NCI-H524 treated with DMSO at 0.1 percent for 48 hours (cell line): ENCODE results near the gene SAMMSON.

Source experiments
- DNase-seq: peaks from one replicate; lab custom pipeline; 2025; lab: John Stamatoyannopoulos, UW

SAMMSON gene

DNA sequence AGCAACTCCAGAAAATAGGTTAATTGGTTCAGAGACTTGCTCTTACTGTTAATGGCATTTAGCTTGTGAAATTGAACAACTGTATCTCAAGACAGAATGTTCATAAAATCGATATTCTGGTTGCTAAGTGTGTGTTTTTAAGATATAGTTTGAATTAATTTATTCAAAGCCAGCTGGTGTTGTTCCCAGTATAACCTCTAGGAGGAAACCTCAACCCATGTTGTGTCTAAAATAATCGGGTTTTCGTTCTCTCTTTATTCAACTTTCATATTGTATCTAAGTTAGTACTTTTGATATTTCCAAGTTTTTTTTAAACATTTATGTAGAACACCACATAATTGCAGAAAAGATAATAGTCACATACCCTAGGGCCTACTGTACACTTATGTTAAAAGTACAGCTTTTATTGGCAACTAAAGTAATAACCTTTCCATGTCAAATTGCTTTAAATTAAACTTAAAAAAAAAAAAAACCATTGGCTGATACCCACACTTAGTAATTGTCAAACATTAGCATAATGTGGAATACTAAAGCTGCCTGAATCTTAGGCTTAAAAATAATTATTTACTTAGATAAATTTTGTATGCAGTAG, 90.9 kb downstream of the SAMMSON start:
- DNase-seq = no peak

DNA sequence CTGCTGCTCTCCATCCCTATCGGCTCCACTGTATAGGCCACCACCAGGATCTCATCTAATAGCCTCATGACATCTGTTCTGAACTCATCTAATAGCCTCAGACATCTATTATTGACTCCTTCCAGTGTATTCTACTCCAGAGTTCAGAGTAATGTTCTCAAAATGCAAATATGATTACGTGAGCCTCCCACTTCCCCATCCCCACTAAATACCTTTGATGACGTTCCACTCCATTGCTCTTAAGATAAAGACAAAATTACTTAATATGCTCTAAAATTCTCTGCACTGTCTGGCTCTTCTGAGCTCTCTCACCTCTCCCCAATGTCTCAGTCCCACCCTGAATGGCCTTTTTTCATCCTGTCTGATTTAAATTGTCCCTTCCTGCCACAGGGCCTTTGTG, 94.7 kb downstream of the SAMMSON start:
- no peak for DNase-seq

DNA sequence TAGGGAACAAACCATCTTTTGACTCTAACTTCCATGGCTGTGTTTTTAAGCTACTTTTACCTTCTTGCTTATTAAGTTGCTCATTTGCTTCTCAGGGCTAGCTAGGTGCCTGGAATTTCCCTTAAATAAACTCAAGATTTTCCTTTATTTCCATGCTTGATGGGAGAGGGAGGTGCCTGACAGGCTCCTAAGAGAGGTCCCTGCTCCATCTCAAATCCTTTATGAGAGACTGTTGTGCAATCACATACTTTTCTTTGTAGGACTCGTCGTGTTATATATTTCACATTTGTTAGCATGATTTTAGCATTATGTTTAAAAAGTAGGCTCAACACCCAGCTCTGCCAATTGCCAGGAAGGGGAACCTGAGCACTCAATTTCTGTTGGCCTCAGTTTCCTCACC, 95.7 kb downstream of the SAMMSON start:
- DNase-seq = no peak

DNA sequence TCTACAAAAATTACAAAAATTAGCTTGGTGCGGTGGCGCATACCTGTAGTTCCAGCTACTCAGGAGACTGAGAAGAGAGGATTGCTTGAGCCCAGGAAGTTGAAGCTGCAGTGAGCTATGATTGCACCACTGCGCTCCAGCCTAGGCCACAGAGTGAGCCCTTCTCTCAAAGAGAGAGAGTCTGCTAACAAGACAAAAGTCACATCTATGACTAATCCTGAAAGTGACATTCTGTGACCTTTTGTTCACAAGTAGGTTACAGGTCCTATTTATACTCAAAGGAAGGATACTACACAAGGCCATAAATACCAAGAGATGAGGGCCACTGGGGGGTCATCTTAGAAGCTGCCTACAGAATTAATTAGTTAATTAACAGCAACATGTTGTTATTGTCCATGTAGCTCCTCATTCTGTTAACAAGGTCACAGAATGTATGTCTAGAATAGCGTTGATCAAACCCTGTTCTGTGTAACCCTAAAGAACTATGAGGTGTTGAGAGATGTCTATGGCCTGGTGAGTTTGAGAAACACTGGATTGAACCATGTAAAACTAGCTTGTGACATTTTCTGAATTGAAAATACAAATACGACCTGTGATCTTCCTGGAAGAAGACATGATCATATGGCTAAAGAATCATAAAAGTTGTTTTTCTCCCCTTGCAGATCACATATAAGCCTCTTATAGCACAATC, 97.0 kb downstream of the SAMMSON start:
- no peak for DNase-seq

DNA sequence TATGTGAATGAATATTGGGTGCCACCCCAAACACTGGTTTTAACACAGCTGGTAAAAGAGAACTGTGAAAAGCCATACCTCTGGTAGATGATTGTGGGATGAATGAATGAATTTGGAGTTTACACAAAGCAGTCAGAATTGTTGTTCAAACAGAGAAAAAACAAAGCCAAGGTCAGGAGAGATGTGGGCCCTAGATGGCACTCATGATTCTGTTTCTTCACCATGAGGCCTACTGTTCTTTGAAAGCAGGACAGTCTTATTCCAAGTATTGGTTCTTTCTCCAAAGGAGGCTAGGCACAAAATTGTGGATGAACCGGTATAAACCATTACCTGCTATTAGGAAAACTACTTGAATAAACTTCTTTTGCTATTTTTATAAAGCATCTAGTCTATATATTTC, 97.6 kb downstream of the SAMMSON start:
- no peak for DNase-seq

DNA sequence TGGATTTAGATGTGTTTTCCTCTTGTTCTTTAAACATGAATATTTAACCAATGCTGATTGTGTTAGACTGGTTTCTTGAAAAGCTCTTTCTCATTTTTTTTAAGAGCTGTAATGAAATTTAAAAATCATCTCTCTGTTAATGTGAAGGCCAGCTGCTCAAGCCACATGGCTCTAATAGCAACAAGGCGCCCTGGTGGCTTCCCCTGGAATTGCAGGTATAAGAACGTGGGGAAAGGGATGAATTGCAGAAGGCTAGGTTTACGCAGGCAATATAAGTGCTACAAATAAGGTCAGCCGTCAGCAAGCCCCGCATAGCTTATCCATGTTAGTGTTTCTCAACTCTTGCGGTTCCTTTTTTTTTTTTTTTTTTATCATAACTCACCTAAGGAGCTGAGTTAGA, 108.5 kb downstream of the SAMMSON start:
- DNase-seq = no peak

DNA sequence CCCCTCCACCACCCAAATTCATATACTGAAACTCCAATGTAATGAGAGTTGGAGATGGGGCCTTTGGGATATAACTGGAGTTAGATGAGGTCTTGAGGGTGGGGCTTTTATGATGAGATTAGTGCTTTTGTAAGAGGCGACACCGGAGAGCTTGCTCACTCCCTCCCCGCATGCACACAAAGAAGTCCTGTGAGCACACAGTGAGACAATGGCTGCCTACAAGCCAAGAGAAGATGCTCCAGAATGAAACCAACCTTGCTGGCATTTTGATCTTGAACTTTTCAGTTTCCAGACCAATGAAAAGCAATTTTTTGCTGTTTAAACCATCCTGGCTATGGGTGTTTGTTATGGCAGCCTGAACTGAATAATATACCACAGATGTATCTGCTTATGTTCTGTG, 109.0 kb downstream of the SAMMSON start:
- no peak for DNase-seq

DNA sequence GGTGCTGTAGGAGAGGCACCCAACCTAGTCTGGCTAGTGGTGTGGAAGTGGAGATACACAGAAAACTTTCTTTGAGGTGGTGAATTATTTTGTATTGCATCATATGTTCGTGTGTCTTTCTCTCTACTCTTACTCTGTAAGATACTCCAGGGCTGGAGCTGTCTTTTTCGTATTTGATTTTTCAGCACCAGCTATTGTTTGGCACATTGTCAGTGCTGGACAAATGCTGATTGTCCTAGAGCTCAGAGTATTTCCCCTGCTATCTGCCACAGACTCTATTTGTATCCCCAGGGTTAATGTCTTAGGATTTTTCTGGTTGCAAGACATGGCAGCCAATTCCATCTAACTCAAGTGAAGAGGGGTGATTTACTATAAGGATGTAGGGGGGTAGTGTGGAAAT, 110.5 kb downstream of the SAMMSON start:
- no peak for DNase-seq

DNA sequence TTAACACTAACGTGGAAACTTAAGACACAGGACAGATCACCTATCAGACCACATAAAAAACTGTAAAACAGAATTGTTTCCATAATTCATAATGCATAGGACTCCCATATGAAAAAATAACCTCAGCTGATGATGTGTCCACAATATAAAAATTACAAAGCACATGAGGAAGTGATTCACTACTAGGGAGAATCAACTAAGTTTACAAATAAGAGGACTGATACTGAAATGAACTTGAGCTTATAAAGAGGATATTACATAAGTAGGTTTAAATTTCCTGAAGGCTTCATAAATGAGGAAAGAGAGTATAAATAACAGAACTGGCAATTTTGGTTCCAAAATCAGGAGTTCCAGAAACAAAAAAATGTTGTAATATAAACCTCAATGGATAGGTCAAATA, 111.9 kb downstream of the SAMMSON start:
- no peak for DNase-seq

DNA sequence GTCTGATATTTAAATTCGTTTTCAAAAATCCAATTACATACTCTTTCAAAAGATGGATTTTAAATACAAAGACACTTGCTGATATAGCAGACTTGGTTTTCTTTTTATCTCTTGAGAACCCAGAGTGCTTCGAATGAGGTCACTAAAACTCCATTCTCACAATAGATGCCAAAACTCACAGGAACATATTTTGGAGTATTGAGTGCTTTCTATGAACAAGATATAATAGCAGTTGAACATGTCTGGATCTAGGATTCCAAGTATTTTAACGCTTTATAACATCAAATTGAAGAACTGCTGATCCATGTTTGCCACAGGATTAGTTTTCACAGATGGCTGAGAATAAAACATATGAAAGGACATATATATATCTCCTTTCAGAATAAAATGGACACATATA, 113.2 kb downstream of the SAMMSON start:
- DNase-seq = no peak

DNA sequence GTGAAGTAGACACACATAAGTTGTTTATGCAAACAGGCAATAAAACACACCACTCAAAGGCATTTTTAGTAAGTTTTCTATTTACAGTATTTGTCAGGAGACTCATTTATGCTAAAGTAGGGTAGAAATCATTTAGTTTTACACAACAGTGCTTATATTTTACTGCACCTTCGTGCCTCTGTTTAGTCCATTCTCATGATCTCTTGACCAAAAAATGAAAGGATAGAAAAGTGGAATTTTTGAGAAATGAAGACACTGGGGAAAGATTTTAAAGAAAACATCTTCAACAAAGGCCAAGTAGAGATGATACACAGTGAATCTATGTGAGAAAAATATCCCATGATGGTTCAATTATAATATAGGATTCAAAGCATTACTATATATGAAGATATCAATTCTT, 114.9 kb downstream of the SAMMSON start:
- DNase-seq = no peak

DNA sequence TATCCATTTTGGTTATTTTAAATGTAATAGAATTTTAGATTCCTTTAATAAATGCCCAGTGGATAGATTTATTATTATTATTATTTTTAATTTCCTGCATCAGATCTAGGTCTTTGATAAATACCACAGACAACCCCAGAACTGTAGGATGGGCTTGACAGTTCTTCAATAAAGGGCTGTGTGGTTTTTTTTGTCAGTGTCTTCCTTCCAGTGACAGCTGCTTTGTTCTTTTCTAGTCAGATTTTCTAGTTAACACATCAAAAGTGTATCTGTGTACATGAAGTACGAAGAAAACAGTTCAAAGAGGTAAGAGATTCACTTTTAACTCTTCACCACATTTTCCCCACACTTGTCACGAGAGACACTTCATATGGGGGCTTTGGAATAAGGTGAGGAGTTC, 120.3 kb downstream of the SAMMSON start:
- DNase-seq = no peak
